Measurements from ENCODE around the gene GLOD5.

DNA sequence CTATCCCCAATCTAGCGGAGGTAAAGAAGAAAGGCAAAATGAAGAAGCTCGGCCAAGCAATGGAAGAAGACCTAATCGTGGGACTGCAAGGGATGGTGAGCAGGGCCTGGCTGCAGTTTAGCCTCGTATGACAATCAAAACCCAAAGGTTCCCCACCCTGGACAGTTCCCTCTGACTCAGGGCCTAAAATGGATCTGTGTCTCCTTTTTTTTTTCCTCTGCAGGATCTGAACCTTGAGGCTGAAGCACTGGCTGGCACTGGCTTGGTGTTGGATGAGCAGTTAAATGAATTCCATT is 41.3 kb downstream of the GLOD5 start:
- TF ChIP-seq, protein P1, sequence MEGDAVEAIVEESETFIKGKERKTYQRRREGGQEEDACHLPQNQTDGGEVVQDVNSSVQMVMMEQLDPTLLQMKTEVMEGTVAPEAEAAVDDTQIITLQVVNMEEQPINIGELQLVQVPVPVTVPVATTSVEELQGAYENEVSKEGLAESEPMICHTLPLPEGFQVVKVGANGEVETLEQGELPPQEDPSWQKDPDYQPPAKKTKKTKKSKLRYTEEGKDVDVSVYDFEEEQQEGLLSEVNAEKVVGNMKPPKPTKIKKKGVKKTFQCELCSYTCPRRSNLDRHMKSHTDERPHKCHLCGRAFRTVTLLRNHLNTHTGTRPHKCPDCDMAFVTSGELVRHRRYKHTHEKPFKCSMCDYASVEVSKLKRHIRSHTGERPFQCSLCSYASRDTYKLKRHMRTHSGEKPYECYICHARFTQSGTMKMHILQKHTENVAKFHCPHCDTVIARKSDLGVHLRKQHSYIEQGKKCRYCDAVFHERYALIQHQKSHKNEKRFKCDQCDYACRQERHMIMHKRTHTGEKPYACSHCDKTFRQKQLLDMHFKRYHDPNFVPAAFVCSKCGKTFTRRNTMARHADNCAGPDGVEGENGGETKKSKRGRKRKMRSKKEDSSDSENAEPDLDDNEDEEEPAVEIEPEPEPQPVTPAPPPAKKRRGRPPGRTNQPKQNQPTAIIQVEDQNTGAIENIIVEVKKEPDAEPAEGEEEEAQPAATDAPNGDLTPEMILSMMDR (IDR thresholded peaks at IDR 0.05; ENCODE audit: poor library complexity, severe bottlenecking), result no peak
- no peak for TF ChIP-seq POLR2AphosphoS5 (IDR thresholded peaks at IDR 0.05)
- TF ChIP-seq, protein P2, sequence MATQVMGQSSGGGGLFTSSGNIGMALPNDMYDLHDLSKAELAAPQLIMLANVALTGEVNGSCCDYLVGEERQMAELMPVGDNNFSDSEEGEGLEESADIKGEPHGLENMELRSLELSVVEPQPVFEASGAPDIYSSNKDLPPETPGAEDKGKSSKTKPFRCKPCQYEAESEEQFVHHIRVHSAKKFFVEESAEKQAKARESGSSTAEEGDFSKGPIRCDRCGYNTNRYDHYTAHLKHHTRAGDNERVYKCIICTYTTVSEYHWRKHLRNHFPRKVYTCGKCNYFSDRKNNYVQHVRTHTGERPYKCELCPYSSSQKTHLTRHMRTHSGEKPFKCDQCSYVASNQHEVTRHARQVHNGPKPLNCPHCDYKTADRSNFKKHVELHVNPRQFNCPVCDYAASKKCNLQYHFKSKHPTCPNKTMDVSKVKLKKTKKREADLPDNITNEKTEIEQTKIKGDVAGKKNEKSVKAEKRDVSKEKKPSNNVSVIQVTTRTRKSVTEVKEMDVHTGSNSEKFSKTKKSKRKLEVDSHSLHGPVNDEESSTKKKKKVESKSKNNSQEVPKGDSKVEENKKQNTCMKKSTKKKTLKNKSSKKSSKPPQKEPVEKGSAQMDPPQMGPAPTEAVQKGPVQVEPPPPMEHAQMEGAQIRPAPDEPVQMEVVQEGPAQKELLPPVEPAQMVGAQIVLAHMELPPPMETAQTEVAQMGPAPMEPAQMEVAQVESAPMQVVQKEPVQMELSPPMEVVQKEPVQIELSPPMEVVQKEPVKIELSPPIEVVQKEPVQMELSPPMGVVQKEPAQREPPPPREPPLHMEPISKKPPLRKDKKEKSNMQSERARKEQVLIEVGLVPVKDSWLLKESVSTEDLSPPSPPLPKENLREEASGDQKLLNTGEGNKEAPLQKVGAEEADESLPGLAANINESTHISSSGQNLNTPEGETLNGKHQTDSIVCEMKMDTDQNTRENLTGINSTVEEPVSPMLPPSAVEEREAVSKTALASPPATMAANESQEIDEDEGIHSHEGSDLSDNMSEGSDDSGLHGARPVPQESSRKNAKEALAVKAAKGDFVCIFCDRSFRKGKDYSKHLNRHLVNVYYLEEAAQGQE (IDR thresholded peaks at IDR 0.05; ENCODE audit: borderline replicate concordance), result no peak
- no peak for TF ChIP-seq RAD21 (conservative IDR thresholded peaks at IDR 0.05)
- TF ChIP-seq EZH2 (IDR thresholded peaks at IDR 0.05; ENCODE audit: borderline replicate concordance, insufficient read depth, low read length, poor library complexity, severe bottlenecking), result no peak

Measured in neural cell (in vitro differentiated cells).